Measurements from ENCODE around the gene DPYSL5. TPM values are rescaled to one million over a fixed set of nuclear protein-coding genes. Genes with fewer than 3 reads are reported as not detected.
A peak's percentile ranks its signal among the peaks of the same experiment; 100 is the strongest.

The DPYSL5 gene
- total RNA-seq, 1 donor from 2014 or later, result not detected

GRCh38 chr2:26847307-26847654, 651 bp upstream of the DPYSL5 start:
- Histone ChIP-seq H3K9me3 (no peaks in the 10 kb centered on the region), H3K4me3 (peak overlapping the region; percentile 36), H3K4me1 (peaks cover 38% of the 10 kb centered on the region), H3K36me3 (no peaks in the 10 kb centered on the region), H3K27ac (no peak overlapping the region), H3K27me3 (ENCODE audit: low read depth) (peaks cover 90% of the 10 kb centered on the region)
- intact Hi-C loops (cut with DNase I), result loop anchor here (10.0 kb wide), 1 partner anchor 98 kb away; no protein-coding TSS in a partner anchor
- no peak for DNase-seq
- ATAC-seq, result no peak
- no peak for TF ChIP-seq CTCF (IDR thresholded peaks at IDR 0.05)

- Histone ChIP-seq H3K9me3 (no peaks in the 10 kb centered on the region), H3K27ac (no peak overlapping the region), H3K27me3 (ENCODE audit: low read depth) (peaks cover 84% of the 10 kb centered on the region), H3K36me3 (no peaks in the 10 kb centered on the region), H3K4me3 (peak overlapping the region; percentile 36), H3K4me1 (peaks cover 38% of the 10 kb centered on the region)
- intact Hi-C loops (cut with DNase I), result loop anchor here (10.0 kb wide), 1 partner anchor 96 kb away; no protein-coding TSS in a partner anchor
- ATAC-seq, result peak; percentile 27 to 41
- no peak for DNase-seq
- no peak for TF ChIP-seq CTCF (IDR thresholded peaks at IDR 0.05)
These were observed 564 bp downstream of the DPYSL5 start for GRCh38 chr2:26848336-26849055.

- intact Hi-C loops (cut with DNase I), result loop anchor here (10.0 kb wide), 1 partner anchor 95 kb away; no protein-coding TSS in a partner anchor
- no peak for TF ChIP-seq CTCF (IDR thresholded peaks at IDR 0.05)
- Histone ChIP-seq H3K27me3 (ENCODE audit: low read depth) (peaks cover 85% of the 10 kb centered on the region), H3K36me3 (no peaks in the 10 kb centered on the region), H3K4me1 (peaks cover 38% of the 10 kb centered on the region), H3K9me3 (no peaks in the 10 kb centered on the region), H3K27ac (no peak overlapping the region), H3K4me3 (peak overlapping the region; percentile 36)
- ATAC-seq (peak; percentile 3 to 13), DNase-seq (no peak)
These were observed 1.4 kb downstream of the DPYSL5 start for GRCh38 chr2:26849056-26849999.

- no peaks in the 10 kb centered on the region for H3K36me3 ChIP-seq
- no peak overlapping the region for H3K27ac ChIP-seq
- DNase-seq, result no peak
- TF ChIP-seq CTCF (IDR thresholded peaks at IDR 0.05), result no peak
- H3K9me3 ChIP-seq, result no peaks in the 10 kb centered on the region
- no peak for ATAC-seq
- H3K4me3 ChIP-seq, result no peak overlapping the region
- H3K4me1 ChIP-seq, result peaks cover 38% of the 10 kb centered on the region
- intact Hi-C loops (cut with DNase I), result loop anchor here (10.0 kb wide), 1 partner anchor 95 kb away; no protein-coding TSS in a partner anchor
- peaks cover 83% of the 10 kb centered on the region for H3K27me3 ChIP-seq (ENCODE audit: low read depth)
These were observed 2.1 kb downstream of the DPYSL5 start for GRCh38 chr2:26850000-26850431.

GRCh38 chr2:26850505-26850904, 2.6 kb downstream of the DPYSL5 start:
- ATAC-seq (no peak), DNase-seq (no peak)
- peaks cover 83% of the 10 kb centered on the region for H3K27me3 ChIP-seq (ENCODE audit: low read depth)
- intact Hi-C loops (cut with DNase I), result no loop called here
- H3K36me3 ChIP-seq, result no peaks in the 10 kb centered on the region
- no peak overlapping the region for H3K27ac ChIP-seq
- H3K4me3 ChIP-seq, result no peak overlapping the region
- no peak for TF ChIP-seq CTCF (IDR thresholded peaks at IDR 0.05)
- no peaks in the 10 kb centered on the region for H3K9me3 ChIP-seq
- H3K4me1 ChIP-seq, result peaks cover 38% of the 10 kb centered on the region
